HT1080 (cell line): ENCODE results near the gene P3H3. TPM values are rescaled to one million over a fixed set of nuclear protein-coding genes. Genes with fewer than 3 reads are reported as not detected.
"Not testable (repeated sequence)": the region's sequence is repeated elsewhere in the genome, so short reads cannot be mapped to it uniquely, and the experiment has no call there.

Experiments used
- DNase-seq: peaks from one replicate; pipeline ENCODE4 v3.0.0-alpha.2; 2015; ENCODE audit warnings: low read depth
- total RNA-seq: library from RNA; depleted of rRNA; stranded (reverse); fragments of >200 nt; shearing (Covaris generic); gene quantifications from 2 replicates; pipeline ENCODE4 v1.2.3, GENCODE V29; 2014

Gene P3H3
- total RNA-seq, 1 experiment from 2014 or later: 31.7 TPM

DNA sequence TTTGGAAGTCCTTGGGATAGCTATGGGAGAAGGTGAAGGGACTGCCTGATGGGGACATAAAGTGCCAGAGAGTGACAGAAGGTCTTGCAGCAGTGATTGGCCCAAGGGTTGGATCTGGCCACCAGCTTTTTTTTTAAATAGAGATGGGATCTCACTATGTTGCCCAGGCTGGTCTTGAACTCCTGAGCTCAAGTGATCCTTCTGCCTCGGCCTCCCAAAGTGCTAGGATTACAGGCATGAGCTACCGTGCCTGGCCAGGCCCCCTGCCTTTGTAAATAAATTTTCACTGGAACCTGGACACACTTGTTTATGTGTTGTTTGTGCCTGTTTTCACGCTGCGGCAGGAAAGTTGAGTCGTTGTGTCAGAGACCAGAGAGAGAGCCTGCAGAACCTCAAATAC, 37.1 kb downstream of the P3H3 start:
- not testable (repeated sequence) for DNase-seq

DNA sequence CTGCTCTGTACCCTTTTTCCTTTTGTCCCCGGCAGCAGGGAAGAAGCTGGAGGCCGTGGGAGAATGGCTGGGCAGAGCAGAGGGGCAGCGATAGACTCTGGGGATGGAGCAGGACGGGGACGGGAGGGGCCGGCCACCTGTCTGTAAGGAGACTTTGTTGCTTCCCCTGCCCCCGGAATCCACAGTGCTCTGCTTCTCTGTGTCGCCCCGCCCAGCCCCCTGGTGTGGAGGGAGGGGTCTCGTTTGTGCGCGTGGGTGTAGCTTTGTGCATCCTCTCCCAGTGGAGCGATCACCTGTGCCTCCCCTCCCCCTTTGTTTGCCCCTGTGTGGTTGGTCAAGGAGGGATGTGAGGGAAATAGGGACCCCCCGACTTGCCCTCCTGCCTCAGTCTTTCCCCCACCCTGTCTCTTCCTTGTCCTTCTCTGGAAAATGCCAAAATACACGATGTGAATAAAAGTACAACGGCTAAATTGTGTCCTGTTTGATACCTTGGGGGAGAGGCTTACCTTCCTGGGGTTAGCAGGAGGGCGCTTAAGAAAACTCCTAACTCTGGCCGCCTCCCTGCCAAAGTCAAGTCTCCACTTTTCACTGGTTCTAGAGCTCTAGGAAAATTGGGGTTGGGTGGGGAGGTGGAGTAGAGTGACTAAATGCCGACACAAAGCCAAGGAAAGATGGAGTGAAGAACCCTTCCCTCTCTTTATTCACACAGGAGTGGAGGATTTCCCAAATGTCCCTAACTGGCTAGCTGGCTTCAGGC, 38.1 kb downstream of the P3H3 start:
- DNase-seq: no peak

DNA sequence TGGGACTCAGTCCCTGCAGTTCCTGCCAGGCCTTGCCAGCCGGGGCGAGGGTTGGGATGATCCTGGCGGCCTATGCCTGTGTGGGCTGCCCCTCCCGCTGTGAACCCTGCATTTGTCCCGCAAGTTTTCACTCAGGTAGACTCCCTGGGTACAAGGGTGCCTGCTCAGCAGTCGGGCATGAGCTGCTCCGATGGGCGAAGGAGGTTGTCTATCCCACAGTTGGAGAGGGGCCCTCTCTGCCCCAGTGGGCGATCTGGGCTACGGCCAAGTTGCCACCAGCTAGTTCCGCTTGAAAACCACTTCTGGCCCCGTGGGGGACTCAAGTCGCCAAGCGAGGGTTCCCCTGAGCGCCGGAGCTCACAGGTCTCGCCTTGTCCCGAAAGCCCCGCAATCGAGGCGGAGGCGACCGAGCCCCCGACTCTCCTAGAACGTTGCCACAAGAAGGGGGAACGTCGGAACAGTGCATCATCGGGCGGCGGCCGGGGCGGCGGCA, 38.8 kb downstream of the P3H3 start:
- no peak for DNase-seq

DNA sequence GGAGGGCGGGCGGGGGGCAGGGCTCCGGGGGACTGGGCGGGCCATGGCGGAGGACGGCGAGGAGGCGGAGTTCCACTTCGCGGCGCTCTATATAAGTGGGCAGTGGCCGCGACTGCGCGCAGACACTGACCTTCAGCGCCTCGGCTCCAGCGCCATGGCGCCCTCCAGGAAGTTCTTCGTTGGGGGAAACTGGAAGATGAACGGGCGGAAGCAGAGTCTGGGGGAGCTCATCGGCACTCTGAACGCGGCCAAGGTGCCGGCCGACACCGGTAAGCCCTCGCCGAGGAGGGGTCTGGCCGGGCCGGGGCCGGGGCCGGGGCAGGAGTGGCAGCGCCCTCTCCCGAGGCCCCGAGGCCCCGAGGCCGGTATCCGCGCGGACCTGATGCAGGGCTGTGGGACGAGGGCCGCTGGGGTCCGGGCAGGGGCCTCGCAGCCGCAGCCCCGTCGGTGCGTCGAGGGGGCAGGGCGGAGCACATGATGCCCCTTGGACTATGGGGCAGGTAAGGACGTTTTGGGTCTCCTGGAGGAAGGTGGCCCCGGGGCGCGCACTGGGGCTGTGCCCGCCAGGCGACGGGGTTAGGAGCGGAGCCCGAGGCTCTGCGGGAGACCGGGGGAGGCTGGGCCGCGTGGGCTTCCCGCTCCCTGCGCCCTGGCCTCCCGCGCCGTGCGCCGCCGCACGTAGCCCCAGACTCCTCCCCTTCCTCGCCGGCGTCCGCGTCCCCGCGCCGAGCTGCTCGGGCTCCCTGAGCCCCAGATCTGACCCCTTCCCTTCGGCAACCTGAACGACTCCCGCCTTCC, 39.4 kb downstream of the P3H3 start, which contains the start of gene TPI1:
TSS of gene TPI1 (plus strand) at position 119 of the 798 bp plus-strand sequence. CDS start at position 155, 36 bp downstream.
- DNase-seq: peak; percentile 72

DNA sequence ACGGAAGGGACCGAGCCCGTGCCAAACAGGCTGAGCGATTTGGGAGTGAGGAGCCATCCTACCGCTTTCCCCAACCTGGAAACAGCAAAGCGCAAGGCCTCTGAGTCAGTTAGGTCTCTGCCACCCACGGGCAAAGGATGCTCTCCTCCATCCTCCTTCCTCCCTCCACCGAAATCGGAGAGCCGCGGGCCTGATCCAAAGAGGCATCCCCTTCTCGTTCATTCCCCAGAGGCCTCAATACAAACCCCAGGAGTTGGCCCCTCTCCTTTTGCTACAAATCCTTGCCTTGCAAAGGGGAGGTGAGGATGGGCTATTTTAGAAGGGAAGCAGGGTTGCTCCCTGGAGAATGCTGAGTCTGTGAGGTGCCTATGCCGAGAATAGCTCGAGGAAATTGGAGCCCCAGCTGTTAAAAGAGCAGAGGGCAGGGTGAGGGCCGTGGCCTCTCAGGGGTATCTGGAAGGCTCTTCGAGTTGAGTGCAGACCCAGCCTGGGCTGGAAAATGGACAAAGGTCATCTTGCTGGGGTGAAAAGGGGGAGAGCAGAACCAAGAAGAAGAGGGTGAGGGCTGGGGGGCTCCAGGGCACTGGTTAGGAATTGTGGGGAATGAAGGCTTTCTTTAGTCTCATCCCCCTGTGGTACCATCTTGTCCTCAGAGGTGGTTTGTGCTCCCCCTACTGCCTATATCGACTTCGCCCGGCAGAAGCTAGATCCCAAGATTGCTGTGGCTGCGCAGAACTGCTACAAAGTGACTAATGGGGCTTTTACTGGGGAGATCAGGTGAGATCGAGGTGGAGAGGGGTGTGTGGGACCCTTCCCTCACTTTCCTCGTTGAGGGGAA, 40.2 kb downstream of the P3H3 start:
- DNase-seq: peak; percentile 42

DNA sequence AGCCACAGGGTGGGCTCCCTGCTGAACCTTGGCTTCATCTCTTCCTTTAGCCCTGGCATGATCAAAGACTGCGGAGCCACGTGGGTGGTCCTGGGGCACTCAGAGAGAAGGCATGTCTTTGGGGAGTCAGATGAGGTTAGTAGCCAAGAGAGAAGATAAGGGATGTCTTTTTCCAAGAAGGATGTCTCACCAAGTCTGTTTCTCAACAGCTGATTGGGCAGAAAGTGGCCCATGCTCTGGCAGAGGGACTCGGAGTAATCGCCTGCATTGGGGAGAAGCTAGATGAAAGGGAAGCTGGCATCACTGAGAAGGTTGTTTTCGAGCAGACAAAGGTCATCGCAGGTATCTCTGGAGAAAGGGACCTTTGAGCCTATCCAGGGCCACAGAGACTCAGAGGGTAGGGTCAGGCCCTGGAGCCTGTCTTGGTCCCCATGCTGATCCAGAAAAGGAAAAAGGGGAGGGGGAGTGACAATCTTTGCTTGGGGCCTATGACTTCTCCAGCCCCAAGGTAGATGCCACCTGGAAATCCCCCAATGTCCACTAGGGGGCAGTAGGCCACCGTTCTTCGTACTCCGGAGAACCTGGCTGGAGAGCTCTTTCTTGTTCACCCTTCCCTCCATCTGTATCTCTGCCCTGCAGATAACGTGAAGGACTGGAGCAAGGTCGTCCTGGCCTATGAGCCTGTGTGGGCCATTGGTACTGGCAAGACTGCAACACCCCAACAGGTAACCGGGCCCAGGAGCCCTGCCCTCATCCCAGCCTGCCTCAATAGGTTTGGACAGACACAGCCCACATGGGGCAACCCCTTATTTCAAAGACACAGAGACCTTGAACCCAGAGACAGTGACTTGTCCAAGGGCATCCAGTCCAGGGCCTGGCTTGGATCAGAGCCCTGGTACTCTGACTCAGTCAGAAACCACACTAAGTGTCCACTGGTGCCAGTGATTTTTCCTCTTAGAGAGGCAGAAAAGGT, 41.1 kb downstream of the P3H3 start:
- DNase-seq: peak; percentile 71

DNA sequence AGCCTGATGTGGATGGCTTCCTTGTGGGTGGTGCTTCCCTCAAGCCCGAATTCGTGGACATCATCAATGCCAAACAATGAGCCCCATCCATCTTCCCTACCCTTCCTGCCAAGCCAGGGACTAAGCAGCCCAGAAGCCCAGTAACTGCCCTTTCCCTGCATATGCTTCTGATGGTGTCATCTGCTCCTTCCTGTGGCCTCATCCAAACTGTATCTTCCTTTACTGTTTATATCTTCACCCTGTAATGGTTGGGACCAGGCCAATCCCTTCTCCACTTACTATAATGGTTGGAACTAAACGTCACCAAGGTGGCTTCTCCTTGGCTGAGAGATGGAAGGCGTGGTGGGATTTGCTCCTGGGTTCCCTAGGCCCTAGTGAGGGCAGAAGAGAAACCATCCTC, 42.1 kb downstream of the P3H3 start:
- not testable (repeated sequence) for DNase-seq

DNA sequence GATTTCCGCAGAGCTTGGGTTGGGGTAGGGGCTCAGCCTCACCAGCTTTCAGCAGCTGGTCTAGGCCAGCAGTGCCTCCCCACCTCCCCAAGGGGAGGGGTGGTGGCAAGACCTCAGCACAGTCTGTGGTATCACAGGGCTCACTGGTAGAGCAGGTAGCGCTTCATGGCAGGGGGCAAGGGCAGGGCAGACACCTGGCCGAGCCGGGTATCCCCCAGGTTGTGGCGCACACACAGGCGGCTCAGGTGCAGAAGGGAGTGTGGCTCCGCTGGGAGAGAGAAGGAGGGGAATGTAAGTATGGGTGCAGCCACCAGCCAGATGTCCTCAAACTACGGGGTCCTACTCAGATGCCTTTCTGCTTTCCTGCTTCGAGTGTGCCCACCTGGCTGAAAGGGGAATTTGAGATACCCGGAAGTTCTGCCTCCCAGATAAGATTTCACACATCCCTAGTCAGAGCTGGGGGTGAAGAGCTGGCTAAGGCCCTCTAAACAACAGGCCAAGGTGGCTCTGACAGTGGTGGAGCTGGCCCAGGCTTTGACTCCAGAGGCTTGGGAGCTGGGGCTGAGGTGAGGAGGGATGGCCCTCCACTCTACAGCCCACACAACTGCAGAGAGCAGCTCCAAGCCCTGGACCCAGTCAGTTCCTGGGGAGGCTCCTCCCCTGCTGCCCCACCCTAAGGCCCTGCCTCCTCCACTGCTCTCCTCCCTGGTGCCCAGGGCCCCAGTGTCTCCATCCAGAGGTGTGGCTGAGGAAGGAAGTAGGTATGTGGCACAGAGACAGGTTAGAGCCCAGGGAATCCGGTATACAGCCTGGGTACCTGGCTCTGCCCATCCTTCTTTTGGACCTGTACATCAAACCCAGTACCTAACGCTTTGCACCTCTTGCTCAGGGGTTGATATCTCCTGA, 43.1 kb downstream of the P3H3 start:
- DNase-seq: peak; percentile 65

DNA sequence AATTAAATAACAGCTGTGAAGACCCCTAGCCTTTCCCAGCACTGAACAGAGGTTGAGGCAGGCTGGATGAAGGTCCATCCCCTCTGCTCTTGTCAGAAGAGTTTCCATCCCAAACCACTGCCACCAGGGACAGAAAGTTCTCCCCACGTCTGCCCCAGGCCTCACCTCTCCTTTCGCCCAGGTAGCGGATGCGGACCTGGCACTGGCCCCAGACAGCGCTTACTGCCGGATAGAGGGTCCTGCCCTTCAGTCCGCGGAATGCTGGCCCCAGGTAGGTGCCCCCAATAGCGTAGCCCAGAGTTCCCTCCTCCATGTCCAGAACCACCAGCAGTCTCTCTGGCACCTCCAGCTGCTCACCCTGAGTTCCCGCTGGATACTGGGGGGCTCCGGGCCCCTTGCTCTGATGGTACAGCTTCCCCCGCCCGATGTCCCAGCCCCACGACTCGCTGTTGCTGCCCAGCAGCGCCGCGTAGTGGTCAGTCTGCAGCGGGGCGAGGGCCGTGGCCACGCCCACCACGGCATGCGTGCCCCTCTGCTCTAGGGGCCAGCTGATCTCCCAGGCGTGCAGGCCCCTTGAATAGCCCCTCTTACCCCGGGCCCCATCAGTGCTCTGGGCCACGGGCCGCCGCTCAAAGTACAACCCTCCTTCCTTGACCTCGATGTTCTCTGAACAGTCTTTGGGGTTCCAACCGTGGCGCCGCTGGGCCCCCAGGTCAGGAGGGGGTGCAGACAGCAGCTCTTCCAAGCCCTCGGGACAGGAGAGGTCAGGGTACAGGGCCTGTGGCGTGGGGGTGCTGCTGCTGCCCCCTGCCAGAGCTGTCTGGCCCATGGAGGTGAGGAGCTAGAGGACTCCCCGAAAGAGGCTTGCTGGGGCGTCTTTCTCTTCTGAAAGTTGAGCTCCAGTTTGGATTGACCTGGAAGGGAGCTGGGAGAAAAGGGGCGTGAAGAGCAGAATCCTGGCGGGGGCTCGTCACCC, 44.2 kb downstream of the P3H3 start:
- peak; percentile 82 for DNase-seq

DNA sequence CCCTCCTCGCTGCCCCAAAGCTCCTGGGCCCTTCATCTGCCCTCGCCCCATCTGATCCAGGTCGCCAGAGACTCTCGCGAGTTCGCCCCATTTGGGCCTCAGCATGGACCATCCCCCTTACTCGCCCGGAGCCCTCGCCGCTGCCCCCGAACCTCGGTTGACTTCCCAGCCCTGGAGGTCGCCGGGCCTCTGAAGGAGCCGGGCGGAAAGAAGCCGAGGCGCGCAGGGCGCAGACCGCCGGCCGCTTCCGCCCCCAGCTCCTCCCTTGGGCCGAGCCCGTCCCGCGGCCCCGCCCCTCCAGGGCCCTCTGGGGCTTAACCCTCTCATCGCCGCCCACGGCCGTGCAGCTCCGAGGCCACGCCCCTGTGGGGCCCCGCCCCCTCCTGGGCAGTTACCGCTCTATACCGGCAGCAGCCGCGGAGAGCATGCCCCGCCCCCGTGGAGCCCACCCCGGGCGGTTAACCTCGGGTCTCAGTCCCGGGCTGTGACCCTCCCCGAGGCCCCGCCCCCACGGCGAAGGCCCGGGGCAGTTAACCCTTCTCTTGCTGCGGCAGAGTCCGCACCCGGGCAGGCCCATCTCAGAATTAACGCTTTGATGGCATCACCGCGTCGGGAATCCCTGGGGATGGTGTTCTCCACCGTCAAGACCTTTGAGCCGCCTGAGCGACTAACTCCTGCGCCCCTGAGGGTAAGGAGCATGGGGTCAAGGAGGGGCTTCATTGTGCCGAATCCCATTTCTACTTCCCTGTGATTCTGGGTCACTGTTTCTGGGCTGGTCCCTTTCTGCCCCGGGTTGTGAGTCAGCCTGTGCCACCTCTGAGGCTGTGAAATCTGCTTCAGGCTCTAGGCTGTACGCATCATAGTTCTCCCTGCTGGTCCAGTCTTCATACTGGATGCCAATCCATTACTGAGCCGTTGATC, 45.1 kb downstream of the P3H3 start, which contains the start of gene SPSB2:
TSS of gene SPSB2 (minus strand) at position 210 of the 921 bp plus-strand sequence. CDS start 402 bp downstream, outside the sequence.
- peak; percentile 90 for DNase-seq

DNA sequence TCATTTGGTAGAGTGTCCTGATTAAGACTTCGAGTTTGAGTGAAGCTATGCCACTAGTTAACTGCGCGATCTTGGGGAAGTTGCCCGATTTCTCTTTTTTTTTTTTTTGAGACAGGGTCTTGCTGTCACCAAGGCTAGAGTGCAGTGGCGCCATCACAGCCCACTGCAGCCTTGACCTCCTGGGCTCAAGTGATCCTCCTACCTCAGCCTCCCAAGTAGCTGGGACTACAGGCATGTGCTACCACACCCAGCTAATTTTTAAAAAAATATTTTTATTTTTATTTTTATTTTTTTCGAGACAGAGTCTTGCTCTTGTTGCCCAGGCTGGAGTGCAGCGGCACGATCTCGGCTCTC, 45.8 kb downstream of the P3H3 start:
- not testable (repeated sequence) for DNase-seq

DNA sequence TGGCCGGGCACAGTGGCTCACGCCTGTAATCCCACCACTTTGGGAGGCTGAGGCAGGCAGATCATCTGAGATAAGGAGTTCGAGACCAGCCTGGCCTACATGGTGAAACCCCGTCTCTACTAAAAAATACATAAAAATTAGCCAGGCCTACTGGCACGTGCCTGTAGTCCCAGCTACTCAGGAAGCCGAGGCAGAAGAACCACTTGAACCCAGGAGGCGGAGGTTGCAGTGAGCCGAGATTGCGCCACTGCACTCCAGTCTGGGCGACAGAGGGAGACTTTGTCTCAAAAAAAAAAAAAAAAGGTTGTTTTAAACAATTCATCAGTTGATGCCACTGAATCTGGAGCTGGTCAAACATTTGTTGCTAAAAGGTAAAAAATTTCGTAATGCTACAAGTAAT, 51.6 kb downstream of the P3H3 start:
- DNase-seq: not testable (repeated sequence)

DNA sequence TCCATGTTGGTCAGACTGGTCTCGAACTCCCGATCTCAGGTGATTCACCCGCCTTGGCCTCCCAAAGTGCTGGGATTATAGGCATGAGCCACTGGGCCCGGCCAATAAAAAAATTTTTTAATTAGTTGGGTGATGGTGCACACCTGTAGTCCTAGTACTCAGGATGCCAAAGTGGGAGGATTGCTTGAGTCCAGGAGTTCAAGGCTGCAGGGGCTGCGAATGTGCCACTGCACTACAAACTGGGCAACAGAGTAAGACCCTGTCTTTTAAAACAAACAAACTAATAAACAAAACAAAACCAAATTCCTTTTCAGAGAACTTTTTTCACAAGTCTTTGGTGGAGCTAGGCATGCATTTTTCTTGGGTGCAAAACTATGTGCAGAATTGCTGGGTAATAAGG, 55.0 kb downstream of the P3H3 start:
- no peak for DNase-seq

DNA sequence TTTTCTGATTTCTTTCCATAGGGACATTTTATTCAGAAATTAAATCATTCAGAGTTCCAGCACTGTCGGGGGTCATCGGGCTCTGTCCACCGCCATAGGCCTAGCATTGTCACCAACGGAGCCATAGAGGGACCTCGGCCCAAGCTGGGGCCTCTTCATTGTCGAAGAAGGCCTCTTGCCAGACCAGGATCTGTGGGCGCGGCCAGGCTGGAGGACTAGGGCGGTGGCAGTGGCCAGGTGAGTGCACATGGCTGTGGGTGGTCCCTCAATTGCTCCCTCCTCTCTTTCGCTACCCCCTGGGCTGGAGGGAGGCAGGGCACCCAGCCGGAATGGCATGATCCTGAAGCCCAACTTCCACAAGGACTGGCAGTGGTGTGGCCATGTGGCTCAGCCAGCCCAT, 55.5 kb downstream of the P3H3 start:
- DNase-seq: no peak

DNA sequence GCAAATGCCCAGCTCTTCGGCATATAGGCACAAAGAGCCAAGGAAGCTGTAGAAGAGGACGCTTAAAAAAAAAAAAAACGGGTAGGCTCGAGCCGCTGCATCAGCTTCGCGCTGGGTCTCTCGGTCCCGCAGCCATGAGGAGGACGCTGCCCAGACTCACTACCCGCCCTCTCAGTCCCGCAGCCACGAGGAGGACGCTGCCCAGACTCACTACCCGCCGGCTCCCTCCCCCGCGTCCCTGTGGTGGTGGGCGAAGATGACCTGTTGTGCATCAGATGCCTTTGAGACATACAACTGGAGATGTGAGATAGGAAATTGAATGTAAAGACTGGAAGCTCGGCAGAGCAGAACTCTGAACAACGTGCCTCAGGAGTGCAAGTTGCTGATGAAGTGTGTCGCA, 56.3 kb downstream of the P3H3 start:
- no peak for DNase-seq

DNA sequence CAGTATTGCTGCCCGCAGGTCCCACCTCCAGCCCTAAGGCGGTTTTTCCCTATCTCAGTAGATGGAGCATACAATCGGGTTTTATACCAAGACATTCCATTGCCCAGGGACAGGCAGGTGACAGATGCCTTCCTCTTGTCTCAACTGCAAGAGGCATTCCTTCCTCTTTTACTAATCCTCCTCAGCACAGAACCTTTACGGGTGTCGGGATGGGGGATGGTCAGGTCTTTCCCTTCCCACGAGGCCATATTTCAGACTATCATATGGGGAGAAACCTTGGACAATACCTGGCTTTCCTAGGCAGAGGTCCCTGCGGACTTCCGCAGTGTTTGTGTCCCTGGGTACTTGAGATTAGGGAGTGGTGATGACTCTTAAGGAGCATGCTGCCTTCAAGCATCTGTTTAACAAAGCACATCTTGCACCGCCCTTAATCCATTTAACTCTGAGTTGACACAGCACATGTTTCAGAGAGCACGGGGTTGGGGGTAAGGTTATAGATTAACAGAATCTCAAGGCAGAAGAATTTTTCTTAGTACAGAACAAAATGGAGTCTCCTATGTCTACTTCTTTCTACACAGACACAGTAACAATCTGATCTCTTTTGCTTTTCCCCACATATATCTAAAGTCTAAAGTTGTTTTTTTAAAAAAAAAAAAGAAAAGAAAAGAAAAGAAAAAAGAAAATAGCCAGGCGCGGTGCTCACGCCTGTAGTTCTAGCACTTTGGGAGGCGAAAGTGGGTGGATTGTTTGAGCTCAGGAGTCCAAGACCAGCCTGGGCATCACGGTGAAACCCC, 58.2 kb downstream of the P3H3 start:
- DNase-seq: not testable (repeated sequence)
